NT2/D1 (cell line): Measurements from ENCODE around the gene NACAD.

ENCODE experiments used
- SUZ12 ChIP-seq: IDR thresholded peaks from 2 replicates; pipeline ENCODE4 v1.6.1; 2011; ENCODE audit not compliant: insufficient read length, insufficient read depth; ENCODE audit errors: extremely low read depth
- YY1 ChIP-seq: IDR thresholded peaks from 2 replicates; pipeline ENCODE4 v1.6.1; 2011; ENCODE audit not compliant: insufficient read length, insufficient read depth
- ZNF274 ChIP-seq: IDR thresholded peaks from 2 replicates; pipeline ENCODE4 v1.6.1; 2011; ENCODE audit warnings: mild to moderate bottlenecking, low read depth, low read length

- TF ChIP-seq ZNF274 (no peak), YY1 (no peak), SUZ12 (no peak)
Observed at GRCh38 chr7:45055016-45055415, 33.8 kb downstream of the NACAD start.
